ENCODE measurements around the gene RPL3.

RPL3 gene

DNA sequence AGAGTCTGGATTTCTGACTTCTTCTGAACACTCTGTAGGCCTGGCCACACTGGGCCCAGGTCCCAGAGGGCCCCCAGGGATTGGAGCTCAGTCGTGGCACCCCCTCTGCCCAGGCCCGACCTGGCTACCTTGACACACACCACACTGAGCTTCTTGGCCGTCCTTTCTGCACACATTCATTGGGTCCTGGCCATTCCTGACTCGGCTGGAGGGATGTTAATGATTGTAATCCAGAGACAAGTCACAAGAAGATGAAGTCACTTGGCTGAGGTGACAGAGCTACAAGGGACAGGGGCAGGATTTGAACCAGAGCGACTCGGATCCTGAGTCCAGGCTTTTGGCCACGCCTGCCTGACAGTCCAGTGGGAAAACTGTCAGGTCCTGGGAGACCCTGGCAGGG lies 50.8 kb downstream of the RPL3 start:
- no peak overlapping the region for H3K27ac ChIP-seq (ENCODE audit: low read depth, low read length, poor library complexity, severe bottlenecking)
- no peak overlapping the region for H3K4me2 ChIP-seq (ENCODE audit: low read length)
- no peaks in the 10 kb centered on the region; the same call in none of the 2 replicates for H3K27me3 ChIP-seq (ENCODE audit: insufficient read depth, low read length)
- H3K36me3 ChIP-seq (ENCODE audit: insufficient read depth, low read length): no peaks in the 10 kb centered on the region
- H3K4me1 ChIP-seq (ENCODE audit: insufficient read depth, low read length, severe bottlenecking): no peaks in the 10 kb centered on the region
- TF ChIP-seq, protein P1, sequence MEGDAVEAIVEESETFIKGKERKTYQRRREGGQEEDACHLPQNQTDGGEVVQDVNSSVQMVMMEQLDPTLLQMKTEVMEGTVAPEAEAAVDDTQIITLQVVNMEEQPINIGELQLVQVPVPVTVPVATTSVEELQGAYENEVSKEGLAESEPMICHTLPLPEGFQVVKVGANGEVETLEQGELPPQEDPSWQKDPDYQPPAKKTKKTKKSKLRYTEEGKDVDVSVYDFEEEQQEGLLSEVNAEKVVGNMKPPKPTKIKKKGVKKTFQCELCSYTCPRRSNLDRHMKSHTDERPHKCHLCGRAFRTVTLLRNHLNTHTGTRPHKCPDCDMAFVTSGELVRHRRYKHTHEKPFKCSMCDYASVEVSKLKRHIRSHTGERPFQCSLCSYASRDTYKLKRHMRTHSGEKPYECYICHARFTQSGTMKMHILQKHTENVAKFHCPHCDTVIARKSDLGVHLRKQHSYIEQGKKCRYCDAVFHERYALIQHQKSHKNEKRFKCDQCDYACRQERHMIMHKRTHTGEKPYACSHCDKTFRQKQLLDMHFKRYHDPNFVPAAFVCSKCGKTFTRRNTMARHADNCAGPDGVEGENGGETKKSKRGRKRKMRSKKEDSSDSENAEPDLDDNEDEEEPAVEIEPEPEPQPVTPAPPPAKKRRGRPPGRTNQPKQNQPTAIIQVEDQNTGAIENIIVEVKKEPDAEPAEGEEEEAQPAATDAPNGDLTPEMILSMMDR (IDR thresholded peaks at IDR 0.05; ENCODE audit: low read length): no peak
- TF ChIP-seq EZH2 (IDR thresholded peaks at IDR 0.05; ENCODE audit: borderline replicate concordance, low read length): no peak
- no peaks in the 10 kb centered on the region for H3K9me2 ChIP-seq (ENCODE audit: low read depth, low read length)
- H3K9ac ChIP-seq (ENCODE audit: low read length): no peak overlapping the region
- no peaks in the 10 kb centered on the region for H3K9me3 ChIP-seq (ENCODE audit: low read length)
- no peak overlapping the region for H2AFZ ChIP-seq (ENCODE audit: low read length)
- H4K20me1 ChIP-seq (ENCODE audit: insufficient read depth, low read length): no peaks in the 10 kb centered on the region
- no peak overlapping the region for H3K4me3 ChIP-seq (ENCODE audit: low read depth, low read length, poor library complexity, severe bottlenecking)
- H3F3A ChIP-seq (ENCODE audit: insufficient read depth, low read length): no peaks in the 10 kb centered on the region
- no peaks in the 10 kb centered on the region for H3K79me2 ChIP-seq (ENCODE audit: insufficient read depth, low read length)

- no peak overlapping the region for H3K4me3 ChIP-seq (ENCODE audit: low read depth, low read length, poor library complexity, severe bottlenecking)
- H2AFZ ChIP-seq (ENCODE audit: low read length): no peak overlapping the region
- no peaks in the 10 kb centered on the region for H3K79me2 ChIP-seq (ENCODE audit: insufficient read depth, low read length)
- no peak overlapping the region for H3K4me2 ChIP-seq (ENCODE audit: low read length)
- H3F3A ChIP-seq (ENCODE audit: insufficient read depth, low read length): no peaks in the 10 kb centered on the region
- no peaks in the 10 kb centered on the region for H3K9me3 ChIP-seq (ENCODE audit: low read length)
- H3K9me2 ChIP-seq (ENCODE audit: low read depth, low read length): no peaks in the 10 kb centered on the region
- H3K27ac ChIP-seq (ENCODE audit: low read depth, low read length, poor library complexity, severe bottlenecking): no peak overlapping the region
- no peak overlapping the region for H3K9ac ChIP-seq (ENCODE audit: low read length)
- TF ChIP-seq EZH2 (IDR thresholded peaks at IDR 0.05; ENCODE audit: borderline replicate concordance, low read length): no peak
- TF ChIP-seq, protein P1 (IDR thresholded peaks at IDR 0.05; ENCODE audit: low read length): no peak
- H3K27me3 ChIP-seq (ENCODE audit: insufficient read depth, low read length): no peaks in the 10 kb centered on the region; the same call in none of the 2 replicates
- no peaks in the 10 kb centered on the region for H3K4me1 ChIP-seq (ENCODE audit: insufficient read depth, low read length, severe bottlenecking)
- H3K36me3 ChIP-seq (ENCODE audit: insufficient read depth, low read length): no peaks in the 10 kb centered on the region
- no peaks in the 10 kb centered on the region for H4K20me1 ChIP-seq (ENCODE audit: insufficient read depth, low read length)
Measured at GRCh38 chr22:39267974-39268373, 51.4 kb downstream of the RPL3 start.

DNA sequence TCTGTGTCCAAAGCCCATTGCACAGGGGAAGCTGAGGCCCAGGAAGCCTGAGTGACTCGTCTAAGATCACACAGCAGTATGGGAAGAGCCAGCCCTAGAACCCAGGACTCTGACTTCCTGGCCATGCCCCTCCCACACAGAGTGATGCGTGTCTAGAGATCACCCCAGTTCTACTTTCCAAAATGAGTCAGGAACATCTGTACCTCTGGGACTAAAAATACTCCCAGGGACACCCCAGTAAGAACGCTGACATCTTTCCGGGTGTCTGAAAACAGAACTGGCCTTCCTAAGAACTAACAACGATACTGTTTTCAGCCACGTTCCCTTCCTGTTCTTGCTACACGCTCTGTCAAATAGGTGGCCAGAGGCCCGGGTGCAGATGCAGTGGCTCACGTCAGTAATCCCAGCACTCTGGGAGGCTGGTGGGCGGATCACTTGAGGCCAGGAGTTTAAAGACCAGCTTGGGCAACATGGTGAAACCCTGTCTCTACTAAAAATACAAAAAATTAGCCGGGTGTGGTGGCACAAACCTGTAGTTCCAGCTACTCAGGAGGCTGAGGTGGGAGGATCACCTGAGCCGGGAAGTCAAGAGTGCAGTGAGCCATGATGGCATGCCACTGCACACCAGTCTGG lies 52.9 kb downstream of the RPL3 start:
- Histone ChIP-seq H2AFZ (ENCODE audit: low read length) (no peak overlapping the region), H4K20me1 (ENCODE audit: insufficient read depth, low read length) (no peaks in the 10 kb centered on the region), H3K9me2 (ENCODE audit: low read depth, low read length) (no peaks in the 10 kb centered on the region), H3K4me2 (ENCODE audit: low read length) (no peak overlapping the region), H3K36me3 (ENCODE audit: insufficient read depth, low read length) (no peaks in the 10 kb centered on the region), H3K4me3 (ENCODE audit: low read depth, low read length, poor library complexity, severe bottlenecking) (no peak overlapping the region), H3K79me2 (ENCODE audit: insufficient read depth, low read length) (no peaks in the 10 kb centered on the region), H3K9me3 (ENCODE audit: low read length) (no peaks in the 10 kb centered on the region), H3K9ac (ENCODE audit: low read length) (no peak overlapping the region), H3K27ac (ENCODE audit: low read depth, low read length, poor library complexity, severe bottlenecking) (no peak overlapping the region), H3F3A (ENCODE audit: insufficient read depth, low read length) (no peaks in the 10 kb centered on the region), H3K27me3 (ENCODE audit: insufficient read depth, low read length) (peaks cover 8% of the 10 kb centered on the region), H3K4me1 (ENCODE audit: insufficient read depth, low read length, severe bottlenecking) (no peaks in the 10 kb centered on the region)
- TF ChIP-seq, protein P1 (IDR thresholded peaks at IDR 0.05; ENCODE audit: low read length): no peak
- no peak for TF ChIP-seq EZH2 (IDR thresholded peaks at IDR 0.05; ENCODE audit: borderline replicate concordance, low read length)

Measured in OCI-LY1 (cell line).